Erythroblast (primary cell): ENCODE results near the gene LEAP2.

Source experiments
- DNase-seq, 2 experiments: peaks; one replicate each; lab custom pipeline; 2025; lab: John Stamatoyannopoulos, UW
- GATA1 ChIP-seq: IDR thresholded peaks from 2 replicates; pipeline ENCODE4 v1.6.1; 2011; ENCODE audit warnings: low read depth, mild to moderate bottlenecking, control low read depth, low read length, moderate library complexity
- POLR2A ChIP-seq: IDR thresholded peaks from 2 replicates; pipeline ENCODE4 v1.6.1; 2011; ENCODE audit warnings: mild to moderate bottlenecking, low read length

The LEAP2 gene

GRCh38 chr5:132856011-132856410, 17.5 kb upstream of the LEAP2 start:
- TF ChIP-seq GATA1 (no peak), POLR2A (no peak)
- no peak for DNase-seq

- no peak for DNase-seq
- TF ChIP-seq GATA1 (no peak), POLR2A (no peak)
These were observed 13.5 kb upstream of the LEAP2 start for GRCh38 chr5:132859889-132860437.

- TF ChIP-seq POLR2A (no peak), GATA1 (no peak)
- DNase-seq: no peak
These were observed 12.7 kb upstream of the LEAP2 start for GRCh38 chr5:132860742-132861141.

- no peak for TF ChIP-seq GATA1
- TF ChIP-seq POLR2A: no peak
- peak in 1 of 2 experiments; percentile 37 for DNase-seq
These were observed 7.7 kb upstream of the LEAP2 start for GRCh38 chr5:132865668-132866341.

- DNase-seq: peak; percentile 99 to 100
- TF ChIP-seq POLR2A (peak; percentile 99), GATA1 (no peak)
These were observed 7.0 kb upstream of the LEAP2 start, which contains the start of the genes GDF9 and UQCRQ for GRCh38 chr5:132866342-132867045. Gene GDF9 (minus strand): TSS chr5:132866469. CDS start chr5:132864533, 1,936 bp downstream. Gene UQCRQ (plus strand): TSS chr5:132866642. CDS start chr5:132866882, 240 bp downstream.

GRCh38 chr5:132867046-132867451, 6.4 kb upstream of the LEAP2 start:
- TF ChIP-seq POLR2A: no peak
- TF ChIP-seq GATA1: no peak
- DNase-seq: no peak

- no peak for DNase-seq
- no peak for TF ChIP-seq POLR2A
- no peak for TF ChIP-seq GATA1
These were observed 4.7 kb upstream of the LEAP2 start for GRCh38 chr5:132868754-132869153.

GRCh38 chr5:132870801-132871200, 2.7 kb upstream of the LEAP2 start:
- no peak for TF ChIP-seq POLR2A
- no peak for TF ChIP-seq GATA1
- no peak for DNase-seq

- TF ChIP-seq GATA1: no peak
- no peak for DNase-seq
These were observed 1.8 kb upstream of the LEAP2 start for GRCh38 chr5:132871459-132872284.

GRCh38 chr5:132872788-132873118, 715 bp upstream of the LEAP2 start:
- TF ChIP-seq POLR2A: no peak
- no peak for DNase-seq

GRCh38 chr5:132873930-132874271, 433 bp downstream of the LEAP2 start:
- TF ChIP-seq POLR2A: no peak
- no peak for TF ChIP-seq GATA1
- no peak for DNase-seq

GRCh38 chr5:132876020-132876759, 2.7 kb downstream of the LEAP2 start:
- no peak for DNase-seq
- TF ChIP-seq POLR2A (no peak), GATA1 (no peak)

GRCh38 chr5:132877466-132877865, 4.0 kb downstream of the LEAP2 start:
- no peak for TF ChIP-seq POLR2A
- TF ChIP-seq GATA1: no peak
- no peak for DNase-seq
